ENCODE results near the gene FAM20A.

FAM20A gene

DNA sequence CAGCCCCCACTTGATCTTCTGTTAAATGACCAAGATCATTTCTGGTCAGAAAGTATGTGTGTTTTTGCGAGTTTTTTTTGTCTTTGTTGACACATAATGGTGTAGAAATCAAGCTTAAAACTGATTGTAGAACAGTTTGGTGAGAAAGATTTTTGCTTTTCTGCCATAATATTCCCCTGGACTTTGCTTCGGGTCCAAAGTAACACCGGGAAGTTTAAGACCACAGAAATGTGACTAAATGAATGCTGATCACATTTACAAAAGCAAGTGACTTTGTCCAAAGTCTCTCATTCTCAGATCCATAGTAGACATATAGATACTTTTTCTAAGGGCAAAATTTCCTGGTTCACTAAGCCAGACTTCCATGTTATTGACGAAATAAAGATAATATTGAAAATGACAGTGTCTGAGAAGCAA is 2.6 kb downstream of the FAM20A start:
- TF ChIP-seq, protein P1, sequence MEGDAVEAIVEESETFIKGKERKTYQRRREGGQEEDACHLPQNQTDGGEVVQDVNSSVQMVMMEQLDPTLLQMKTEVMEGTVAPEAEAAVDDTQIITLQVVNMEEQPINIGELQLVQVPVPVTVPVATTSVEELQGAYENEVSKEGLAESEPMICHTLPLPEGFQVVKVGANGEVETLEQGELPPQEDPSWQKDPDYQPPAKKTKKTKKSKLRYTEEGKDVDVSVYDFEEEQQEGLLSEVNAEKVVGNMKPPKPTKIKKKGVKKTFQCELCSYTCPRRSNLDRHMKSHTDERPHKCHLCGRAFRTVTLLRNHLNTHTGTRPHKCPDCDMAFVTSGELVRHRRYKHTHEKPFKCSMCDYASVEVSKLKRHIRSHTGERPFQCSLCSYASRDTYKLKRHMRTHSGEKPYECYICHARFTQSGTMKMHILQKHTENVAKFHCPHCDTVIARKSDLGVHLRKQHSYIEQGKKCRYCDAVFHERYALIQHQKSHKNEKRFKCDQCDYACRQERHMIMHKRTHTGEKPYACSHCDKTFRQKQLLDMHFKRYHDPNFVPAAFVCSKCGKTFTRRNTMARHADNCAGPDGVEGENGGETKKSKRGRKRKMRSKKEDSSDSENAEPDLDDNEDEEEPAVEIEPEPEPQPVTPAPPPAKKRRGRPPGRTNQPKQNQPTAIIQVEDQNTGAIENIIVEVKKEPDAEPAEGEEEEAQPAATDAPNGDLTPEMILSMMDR (IDR thresholded peaks at IDR 0.05; ENCODE audit: low read depth, low read length), result no peak
- H3K4me3 ChIP-seq (ENCODE audit: low read depth, low read length), result no peak overlapping the region

GRCh38 chr17:68598074-68598473 is 3.1 kb downstream of the FAM20A start:
- TF ChIP-seq, protein P1 (IDR thresholded peaks at IDR 0.05; ENCODE audit: low read depth, low read length), result no peak
- DNase-seq (ENCODE audit: low read depth, low spot score), result no peak
- in situ Hi-C loops (cut with HindIII; ENCODE audit: low sequenced_read_pairs), result no loop called here
- no peak overlapping the region for H3K4me3 ChIP-seq (ENCODE audit: low read depth, low read length)

More for the DNA sequence above, 2.6 kb downstream of the FAM20A start:
- in situ Hi-C loops (cut with HindIII; ENCODE audit: low sequenced_read_pairs), result no loop called here
- DNase-seq (ENCODE audit: low read depth, low spot score), result no peak

GRCh38 chr17:68596411-68596945 is 4.7 kb downstream of the FAM20A start:
- TF ChIP-seq, protein P1 (IDR thresholded peaks at IDR 0.05; ENCODE audit: low read depth, low read length), result no peak
- in situ Hi-C loops (cut with HindIII; ENCODE audit: low sequenced_read_pairs), result no loop called here
- H3K4me3 ChIP-seq (ENCODE audit: low read depth, low read length), result no peak overlapping the region
- no peak for DNase-seq (ENCODE audit: low read depth, low spot score)

DNA sequence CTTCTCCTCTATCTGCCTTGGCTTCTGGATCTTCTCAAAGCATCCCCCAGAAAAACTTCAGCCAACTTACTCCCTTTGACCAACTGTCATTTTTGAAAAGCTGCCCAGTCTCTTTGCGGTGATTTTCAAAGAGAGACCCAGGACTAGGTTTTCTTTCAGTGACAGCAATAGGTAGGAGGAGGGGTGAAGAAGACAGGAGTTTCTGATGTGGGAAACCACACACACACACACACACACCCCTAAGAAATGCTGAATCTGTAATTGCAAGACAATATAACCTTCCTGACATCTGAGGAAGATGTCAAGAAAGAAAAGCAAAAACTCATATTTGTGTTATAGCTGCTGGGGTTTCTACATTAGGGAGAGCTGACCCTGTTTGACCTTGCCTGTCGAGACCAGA is 5.2 kb downstream of the FAM20A start:
- in situ Hi-C loops (cut with HindIII; ENCODE audit: low sequenced_read_pairs), result no loop called here
- TF ChIP-seq, protein P1 (IDR thresholded peaks at IDR 0.05; ENCODE audit: low read depth, low read length), result no peak
- H3K4me3 ChIP-seq (ENCODE audit: low read depth, low read length), result no peak overlapping the region
- no peak for DNase-seq (ENCODE audit: low read depth, low spot score)

DNA sequence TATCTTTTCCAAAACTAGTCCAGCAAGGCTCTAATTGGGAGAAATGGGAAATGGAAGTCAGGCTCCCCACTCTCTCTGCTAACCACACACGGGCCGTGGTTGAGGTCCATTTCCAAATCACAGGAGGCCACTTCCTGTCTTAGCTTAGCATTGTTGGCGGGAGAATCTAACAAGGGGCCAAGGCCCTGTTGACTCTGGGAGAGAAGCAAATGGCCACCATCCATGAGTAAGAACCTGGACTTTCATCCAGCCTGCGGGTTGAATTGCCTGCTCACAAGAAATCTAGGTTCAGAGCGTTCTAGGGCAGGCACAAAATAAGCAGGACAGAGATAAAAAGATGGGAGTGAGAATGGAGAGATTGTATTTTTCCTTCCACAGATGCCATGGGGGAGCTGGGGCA is 5.7 kb downstream of the FAM20A start:
- no peak for DNase-seq (ENCODE audit: low read depth, low spot score)
- TF ChIP-seq, protein P1 (IDR thresholded peaks at IDR 0.05; ENCODE audit: low read depth, low read length), result no peak
- no peak overlapping the region for H3K4me3 ChIP-seq (ENCODE audit: low read depth, low read length)
- in situ Hi-C loops (cut with HindIII; ENCODE audit: low sequenced_read_pairs), result no loop called here

DNA sequence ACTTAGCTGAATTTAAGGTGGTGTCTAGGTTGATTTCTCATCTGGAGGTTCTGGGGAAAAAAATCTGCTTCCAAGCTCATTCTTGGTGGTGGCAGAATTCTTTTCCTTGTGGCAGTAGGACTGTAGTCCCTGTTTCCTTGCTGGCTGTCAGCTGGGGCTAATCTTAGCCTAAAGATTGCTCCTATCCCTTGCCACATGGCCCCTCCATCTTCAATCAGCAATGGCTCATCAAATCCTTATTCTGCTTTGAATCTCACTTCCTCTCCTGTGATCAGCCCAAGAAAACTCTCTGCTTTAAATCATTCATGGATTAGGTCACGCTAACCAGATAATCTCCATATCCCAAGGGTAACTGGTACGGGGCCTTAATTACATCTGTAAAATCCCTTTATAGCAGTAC is 6.6 kb downstream of the FAM20A start:
- DNase-seq (ENCODE audit: low read depth, low spot score), result no peak
- H3K4me3 ChIP-seq (ENCODE audit: low read depth, low read length), result no peak overlapping the region
- TF ChIP-seq, protein P1 (IDR thresholded peaks at IDR 0.05; ENCODE audit: low read depth, low read length), result no peak
- in situ Hi-C loops (cut with HindIII; ENCODE audit: low sequenced_read_pairs), result no loop called here

Data from astrocyte of the spinal cord (primary cell).